ENCODE measurements around the gene C14orf93.
A peak's percentile ranks its signal among the peaks of the same experiment; 100 is the strongest.

Gene C14orf93

GRCh38 chr14:23033801-23034497, 24.0 kb upstream of the C14orf93 start:
- Mint-ChIP-seq H3K4me1 (peaks cover 26% of the 10 kb centered on the region), H3K27me3 (ENCODE audit: low read depth) (no peaks in the 10 kb centered on the region), H3K36me3 (ENCODE audit: low read depth) (peaks cover 25% of the 10 kb centered on the region), H3K9me3 (no peaks in the 10 kb centered on the region), H3K4me3 (peak overlapping the region; percentile 80 to 89 (median 86)), H3K27ac (peak overlapping the region; percentile 97 to 99 (median 98))
- TF ChIP-seq, protein P1, sequence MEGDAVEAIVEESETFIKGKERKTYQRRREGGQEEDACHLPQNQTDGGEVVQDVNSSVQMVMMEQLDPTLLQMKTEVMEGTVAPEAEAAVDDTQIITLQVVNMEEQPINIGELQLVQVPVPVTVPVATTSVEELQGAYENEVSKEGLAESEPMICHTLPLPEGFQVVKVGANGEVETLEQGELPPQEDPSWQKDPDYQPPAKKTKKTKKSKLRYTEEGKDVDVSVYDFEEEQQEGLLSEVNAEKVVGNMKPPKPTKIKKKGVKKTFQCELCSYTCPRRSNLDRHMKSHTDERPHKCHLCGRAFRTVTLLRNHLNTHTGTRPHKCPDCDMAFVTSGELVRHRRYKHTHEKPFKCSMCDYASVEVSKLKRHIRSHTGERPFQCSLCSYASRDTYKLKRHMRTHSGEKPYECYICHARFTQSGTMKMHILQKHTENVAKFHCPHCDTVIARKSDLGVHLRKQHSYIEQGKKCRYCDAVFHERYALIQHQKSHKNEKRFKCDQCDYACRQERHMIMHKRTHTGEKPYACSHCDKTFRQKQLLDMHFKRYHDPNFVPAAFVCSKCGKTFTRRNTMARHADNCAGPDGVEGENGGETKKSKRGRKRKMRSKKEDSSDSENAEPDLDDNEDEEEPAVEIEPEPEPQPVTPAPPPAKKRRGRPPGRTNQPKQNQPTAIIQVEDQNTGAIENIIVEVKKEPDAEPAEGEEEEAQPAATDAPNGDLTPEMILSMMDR (IDR thresholded peaks at IDR 0.05; ENCODE audit: unreplicated experiment in 3 of 3), result no peak

GRCh38 chr14:23033251-23033727, 23.3 kb upstream of the C14orf93 start:
- peak overlapping the region; percentile 80 to 89 (median 86) for H3K4me3 Mint-ChIP-seq
- no peaks in the 10 kb centered on the region for H3K27me3 Mint-ChIP-seq (ENCODE audit: low read depth)
- TF ChIP-seq, protein P1 (IDR thresholded peaks at IDR 0.05; ENCODE audit: unreplicated experiment in 3 of 3), result no peak
- H3K9me3 Mint-ChIP-seq, result no peaks in the 10 kb centered on the region
- peaks cover 30% of the 10 kb centered on the region for H3K36me3 Mint-ChIP-seq (ENCODE audit: low read depth)
- peak overlapping the region; percentile 14 to 98 (median 97) for H3K27ac Mint-ChIP-seq
- peaks cover 26% of the 10 kb centered on the region for H3K4me1 Mint-ChIP-seq

- peaks cover 41% of the 10 kb centered on the region for H3K36me3 Mint-ChIP-seq (ENCODE audit: low read depth)
- TF ChIP-seq, protein P1 (IDR thresholded peaks at IDR 0.05; ENCODE audit: unreplicated experiment in 3 of 3), result no peak
- H3K9me3 Mint-ChIP-seq, result no peaks in the 10 kb centered on the region
These were observed 21.0 kb upstream of the C14orf93 start for GRCh38 chr14:23030936-23031335.

DNA sequence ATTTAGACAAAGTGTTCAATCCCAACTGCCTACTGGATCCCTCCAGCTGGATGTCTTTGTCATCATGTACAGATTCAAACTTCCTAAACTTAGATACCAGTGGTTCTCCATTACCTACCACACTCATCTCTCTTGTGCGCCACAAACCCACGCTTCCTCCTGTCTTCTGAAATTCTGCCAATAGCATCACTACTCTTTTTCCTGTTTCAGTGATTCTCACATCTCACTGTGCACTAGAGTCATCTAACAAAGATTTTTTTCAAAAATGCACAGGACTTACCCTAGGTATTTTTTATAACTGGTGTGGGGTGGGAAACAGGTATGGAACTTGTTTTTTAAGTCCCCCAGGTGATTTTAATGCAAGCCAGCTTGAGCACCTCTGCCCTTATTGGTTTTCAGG, 18.9 kb upstream of the C14orf93 start:
- Mint-ChIP-seq H3K27ac (peak overlapping the region in 1 of 3 experiments; percentile 48), H3K9me3 (no peaks in the 10 kb centered on the region), H3K27me3 (ENCODE audit: low read depth) (no peaks in the 10 kb centered on the region), H3K4me1 (peaks cover 30% of the 10 kb centered on the region), H3K36me3 (ENCODE audit: low read depth) (peaks cover 53% of the 10 kb centered on the region), H3K4me3 (no peak overlapping the region)
- TF ChIP-seq, protein P1 (IDR thresholded peaks at IDR 0.05; ENCODE audit: unreplicated experiment in 3 of 3), result no peak

More at GRCh38 chr14:23030936-23031335, 21.0 kb upstream of the C14orf93 start:
- Mint-ChIP-seq H3K4me3 (peak overlapping the region in 1 of 3 experiments; percentile 84), H3K27ac (no peak overlapping the region), H3K4me1 (peaks cover 26% of the 10 kb centered on the region), H3K27me3 (ENCODE audit: low read depth) (no peaks in the 10 kb centered on the region)

DNA sequence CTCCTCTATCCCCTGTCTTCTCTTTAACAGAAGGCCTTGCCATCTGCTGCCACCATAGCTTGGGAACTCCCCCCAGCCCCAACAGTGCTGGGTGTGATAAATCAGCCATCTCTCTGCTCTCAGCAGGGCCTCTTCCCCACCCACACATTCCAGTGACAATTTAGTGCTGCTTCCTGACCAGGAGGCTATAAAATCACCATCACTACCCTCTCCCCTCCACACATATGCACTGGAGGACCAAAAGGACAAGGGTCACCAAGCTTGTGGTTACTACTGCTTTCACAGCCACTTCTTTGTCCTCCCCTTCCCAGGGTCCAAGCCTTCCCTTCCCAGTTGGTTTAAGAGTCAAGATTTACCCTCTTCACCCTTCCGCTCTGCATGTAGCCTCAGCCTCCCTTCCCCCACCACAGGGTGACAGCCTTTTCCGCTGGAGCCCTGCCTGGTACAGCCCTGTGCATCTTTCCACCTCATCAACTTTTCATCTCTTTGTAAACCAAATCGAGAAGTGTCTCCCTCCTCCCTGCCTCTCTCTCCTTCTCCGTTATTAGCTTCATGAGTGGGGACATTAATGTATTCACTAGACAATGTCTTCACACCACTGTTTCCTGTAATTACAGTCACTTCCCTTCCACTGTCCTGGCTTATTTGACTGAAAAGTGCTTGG, 15.3 kb upstream of the C14orf93 start:
- H3K4me1 Mint-ChIP-seq, result peaks cover 49% of the 10 kb centered on the region
- peaks cover 35% of the 10 kb centered on the region for H3K36me3 Mint-ChIP-seq (ENCODE audit: low read depth)
- H3K27me3 Mint-ChIP-seq (ENCODE audit: low read depth), result no peaks in the 10 kb centered on the region
- H3K27ac Mint-ChIP-seq, result peak overlapping the region; percentile 13 to 86 (median 38)
- TF ChIP-seq, protein P1 (IDR thresholded peaks at IDR 0.05; ENCODE audit: unreplicated experiment in 3 of 3), result no peak
- peak overlapping the region in 2 of 3 experiments; percentile 1 to 44 for H3K4me3 Mint-ChIP-seq
- H3K9me3 Mint-ChIP-seq, result no peaks in the 10 kb centered on the region
